ENCODE measurements around the gene EPHA8.

GRCh38 chr1:22607154-22607553, 43.9 kb downstream of the EPHA8 start:
- TF ChIP-seq CTCF (IDR thresholded peaks at IDR 0.05) (no peak), POLR2A (IDR thresholded peaks at IDR 0.05) (no peak), POLR2AphosphoS5 (IDR thresholded peaks at IDR 0.05) (no peak)
